NT2/D1 (cell line): ENCODE results near the gene MBD3L5.
"Not testable (repeated sequence)": the region's sequence is repeated elsewhere in the genome, so short reads cannot be mapped to it uniquely, and the experiment has no call there.

ENCODE experiments used
- DNase-seq: peaks from one replicate; pipeline ENCODE4 v3.0.0-alpha.2; 2011; ENCODE audit warnings: low read depth, low spot score
- H3K27me3 ChIP-seq: 2 replicates; pipeline ENCODE4 v1.6.0; 2011; ENCODE audit warnings: mild to moderate bottlenecking; ENCODE audit not compliant: insufficient read length, insufficient read depth
- H3K36me3 ChIP-seq: 2 replicates; pipeline ENCODE4 v1.6.1; 2011; ENCODE audit warnings: mild to moderate bottlenecking, low read length, mixed read lengths; ENCODE audit not compliant: insufficient read depth, insufficient read length
- H3K4me1 ChIP-seq: 2 replicates; pipeline ENCODE4 v1.5.1; 2011; ENCODE audit not compliant: insufficient read depth, insufficient read length
- H3K4me3 ChIP-seq: 2 replicates; pipeline ENCODE4 v1.5.1; 2011; ENCODE audit warnings: low read depth; ENCODE audit not compliant: insufficient read length
- H3K9ac ChIP-seq: 2 replicates; pipeline ENCODE4 v1.6.0; 2011; ENCODE audit warnings: low read depth; ENCODE audit not compliant: insufficient read length
- H3K9me3 ChIP-seq: 2 replicates; pipeline ENCODE4 v1.5.1; 2011; ENCODE audit warnings: mild to moderate bottlenecking, low read length; ENCODE audit not compliant: insufficient read depth
- SUZ12 ChIP-seq: IDR thresholded peaks from 2 replicates; pipeline ENCODE4 v1.6.1; 2011; ENCODE audit not compliant: insufficient read length, insufficient read depth; ENCODE audit errors: extremely low read depth
- YY1 ChIP-seq: IDR thresholded peaks from 2 replicates; pipeline ENCODE4 v1.6.1; 2011; ENCODE audit not compliant: insufficient read length, insufficient read depth
- ZNF274 ChIP-seq: IDR thresholded peaks from 2 replicates; pipeline ENCODE4 v1.6.1; 2011; ENCODE audit warnings: mild to moderate bottlenecking, low read depth, low read length

MBD3L5 gene

DNA sequence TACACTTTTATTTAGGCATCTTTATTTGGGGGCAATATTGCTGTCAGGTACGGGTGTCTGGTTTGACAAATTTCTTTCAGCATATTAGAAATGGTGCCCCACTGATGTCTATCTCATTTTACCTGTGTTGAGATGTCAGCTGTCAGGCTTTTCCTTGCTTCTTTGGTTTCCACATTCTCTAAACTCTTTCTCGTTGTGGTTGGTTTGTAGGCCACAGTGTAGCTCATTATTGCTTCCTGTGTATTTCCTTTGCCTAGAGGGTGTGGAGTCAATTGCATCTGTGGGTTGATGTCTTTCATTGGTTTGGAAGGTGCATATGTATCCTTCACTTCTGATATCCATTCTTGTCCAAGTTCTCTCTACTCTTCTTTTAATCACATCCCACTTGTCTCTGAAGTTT, 29.6 kb downstream of the MBD3L5 start:
- H3K4me3 ChIP-seq, H3K36me3 ChIP-seq, H3K9ac ChIP-seq, H3K4me1 ChIP-seq, H3K9me3 ChIP-seq, H3K27me3 ChIP-seq, DNase-seq: not testable (repeated sequence)

DNA sequence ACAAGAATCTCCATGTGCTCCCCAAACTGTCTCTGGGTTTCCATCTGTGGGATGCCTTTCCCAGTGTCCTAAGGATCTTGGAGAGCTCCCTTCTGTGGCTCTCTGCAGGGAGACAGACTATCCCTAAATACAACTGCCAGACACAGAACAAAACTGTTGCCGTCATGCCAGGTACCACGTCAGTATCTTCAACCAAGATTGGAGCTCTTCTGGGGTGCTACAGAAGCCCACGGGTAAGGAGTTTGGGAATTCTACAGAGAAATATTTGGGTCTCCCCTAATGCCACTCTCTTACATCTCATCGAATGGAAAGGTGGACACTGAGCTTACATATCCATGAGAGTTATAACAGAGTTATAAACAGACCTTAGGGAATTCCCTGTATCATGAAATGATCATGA, 33.0 kb downstream of the MBD3L5 start:
- DNase-seq = no peak
- Histone ChIP-seq H3K4me1 (no peaks in the 10 kb centered on the region), H3K36me3 (no peaks in the 10 kb centered on the region), H3K9ac (no peak overlapping the region), H3K4me3 (no peak overlapping the region), H3K27me3 (no peaks in the 10 kb centered on the region), H3K9me3 (peaks cover 13% of the 10 kb centered on the region; the same call in 1 of the 2 replicates)
- no peak for TF ChIP-seq SUZ12
- no peak for TF ChIP-seq YY1
- TF ChIP-seq ZNF274 = no peak

DNA sequence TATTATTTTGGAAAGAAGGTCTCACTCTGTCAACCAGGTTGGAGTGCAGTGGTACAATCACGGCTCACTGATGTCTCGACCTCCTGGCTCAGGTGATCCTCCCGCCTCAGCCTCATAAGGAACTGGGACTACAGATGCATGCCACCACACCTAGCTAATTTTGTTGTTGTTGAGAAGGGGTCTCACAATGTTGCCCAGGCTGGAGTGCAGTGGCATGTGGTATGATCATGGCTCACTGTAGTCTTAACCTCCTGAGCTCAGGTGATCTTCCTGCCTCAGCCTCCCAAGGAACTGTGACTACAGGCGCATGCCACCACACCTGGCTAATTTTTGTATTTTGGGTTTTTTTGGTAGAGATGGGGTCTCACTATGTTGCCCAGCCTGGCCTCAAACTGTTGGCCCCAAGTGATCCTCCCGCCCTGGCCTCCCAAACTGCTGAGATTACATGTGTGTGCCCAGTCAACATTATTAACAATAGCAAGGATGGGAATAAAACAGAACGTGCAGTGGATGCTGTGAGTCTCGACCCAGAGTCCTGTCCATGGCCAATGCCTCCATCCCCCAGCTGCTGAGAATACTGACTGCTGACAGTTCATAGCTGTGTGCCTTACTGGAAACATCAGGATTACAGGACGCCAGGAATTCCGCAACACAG, 33.5 kb downstream of the MBD3L5 start:
- no peak overlapping the region for H3K9ac ChIP-seq

DNA sequence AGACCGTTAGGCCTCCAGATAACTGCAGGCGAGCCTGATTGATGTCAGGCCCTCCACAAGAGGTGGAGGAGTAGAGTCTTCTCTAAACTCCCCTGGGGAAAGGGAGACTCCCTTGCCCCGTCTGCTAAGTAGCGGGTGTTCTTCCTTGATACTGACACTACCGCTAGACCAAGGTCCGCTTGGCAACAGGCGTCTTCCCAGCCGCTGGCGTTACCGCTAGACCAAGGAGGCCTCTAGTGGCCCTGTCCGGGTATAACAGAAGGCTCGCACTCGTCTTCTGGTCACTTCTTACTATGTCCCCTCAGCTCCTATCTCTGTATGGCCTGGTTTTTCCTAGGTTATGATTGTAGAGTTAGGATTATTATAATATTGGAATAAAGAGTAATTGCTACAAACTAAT, 36.7 kb downstream of the MBD3L5 start:
- H3K9me3 ChIP-seq = peaks cover 13% of the 10 kb centered on the region; the same call in 1 of the 2 replicates
- peaks cover 12% of the 10 kb centered on the region for H3K36me3 ChIP-seq
- not testable (repeated sequence) for H3K27me3 ChIP-seq, H3K4me3 ChIP-seq, H3K4me1 ChIP-seq, H3K9ac ChIP-seq
- peak; percentile 49 for DNase-seq

More for the DNA sequence above, 33.5 kb downstream of the MBD3L5 start:
- H3K27me3 ChIP-seq = no peaks in the 10 kb centered on the region
- no peaks in the 10 kb centered on the region for H3K4me1 ChIP-seq
- H3K36me3 ChIP-seq = no peaks in the 10 kb centered on the region
- TF ChIP-seq ZNF274 = no peak
- no peak for TF ChIP-seq YY1
- no peak for TF ChIP-seq SUZ12
- no peak for DNase-seq
- H3K4me3 ChIP-seq = no peak overlapping the region
- peaks cover 13% of the 10 kb centered on the region; the same call in 1 of the 2 replicates for H3K9me3 ChIP-seq

DNA sequence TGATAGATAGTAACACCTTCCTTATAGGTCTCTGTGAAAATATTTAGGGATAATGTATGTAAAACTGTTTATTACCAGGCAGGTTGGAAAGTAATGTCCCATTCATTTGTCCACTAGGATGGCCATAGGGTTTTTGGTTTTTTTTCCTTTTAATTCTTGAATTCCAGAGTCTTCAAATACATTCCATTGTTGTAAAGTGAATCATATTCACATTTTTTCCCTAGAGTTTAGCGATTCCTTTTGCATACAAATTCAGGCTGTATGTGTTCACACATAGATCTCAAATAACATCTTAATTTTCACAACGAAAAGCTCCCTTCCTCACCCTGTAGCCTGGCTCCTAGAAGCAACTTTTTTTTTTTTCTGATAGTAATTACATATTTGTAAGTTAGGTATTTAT, 37.3 kb downstream of the MBD3L5 start:
- H3K36me3 ChIP-seq = peaks cover 18% of the 10 kb centered on the region
- H3K9ac ChIP-seq = no peak overlapping the region
- no peaks in the 10 kb centered on the region for H3K4me1 ChIP-seq
- TF ChIP-seq ZNF274 = no peak
- no peak for TF ChIP-seq YY1
- no peak for TF ChIP-seq SUZ12
- H3K9me3 ChIP-seq = peaks cover 13% of the 10 kb centered on the region; the same call in 1 of the 2 replicates
- DNase-seq = no peak
- H3K27me3 ChIP-seq = no peaks in the 10 kb centered on the region
- H3K4me3 ChIP-seq = no peak overlapping the region

DNA sequence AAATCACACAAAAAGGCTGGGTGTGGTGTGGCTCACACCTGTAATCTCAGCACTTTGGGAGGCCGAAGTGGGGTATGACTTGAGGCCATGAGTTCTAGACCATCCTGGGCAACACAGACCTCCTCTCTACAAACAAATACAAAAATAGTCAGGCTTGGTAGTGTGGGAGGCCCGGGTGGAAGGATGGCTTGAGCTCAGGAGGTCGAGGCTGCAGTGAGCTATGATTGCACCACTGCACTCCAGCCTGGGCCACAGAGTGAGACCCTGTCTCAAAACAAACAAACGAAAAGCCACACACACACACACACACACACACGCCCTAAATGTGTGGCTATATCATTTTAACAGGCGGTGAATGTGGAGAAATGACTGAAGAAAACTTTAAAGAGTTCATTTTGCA, 38.2 kb downstream of the MBD3L5 start:
- H3K36me3 ChIP-seq = peaks cover 26% of the 10 kb centered on the region
- H3K9me3 ChIP-seq = peaks cover 13% of the 10 kb centered on the region; the same call in 1 of the 2 replicates
- DNase-seq = no peak
- H3K27me3 ChIP-seq = no peaks in the 10 kb centered on the region
- TF ChIP-seq SUZ12 (no peak), YY1 (no peak), ZNF274 (no peak)
- no peaks in the 10 kb centered on the region for H3K4me1 ChIP-seq
- no peak overlapping the region for H3K4me3 ChIP-seq
- no peak overlapping the region for H3K9ac ChIP-seq

DNA sequence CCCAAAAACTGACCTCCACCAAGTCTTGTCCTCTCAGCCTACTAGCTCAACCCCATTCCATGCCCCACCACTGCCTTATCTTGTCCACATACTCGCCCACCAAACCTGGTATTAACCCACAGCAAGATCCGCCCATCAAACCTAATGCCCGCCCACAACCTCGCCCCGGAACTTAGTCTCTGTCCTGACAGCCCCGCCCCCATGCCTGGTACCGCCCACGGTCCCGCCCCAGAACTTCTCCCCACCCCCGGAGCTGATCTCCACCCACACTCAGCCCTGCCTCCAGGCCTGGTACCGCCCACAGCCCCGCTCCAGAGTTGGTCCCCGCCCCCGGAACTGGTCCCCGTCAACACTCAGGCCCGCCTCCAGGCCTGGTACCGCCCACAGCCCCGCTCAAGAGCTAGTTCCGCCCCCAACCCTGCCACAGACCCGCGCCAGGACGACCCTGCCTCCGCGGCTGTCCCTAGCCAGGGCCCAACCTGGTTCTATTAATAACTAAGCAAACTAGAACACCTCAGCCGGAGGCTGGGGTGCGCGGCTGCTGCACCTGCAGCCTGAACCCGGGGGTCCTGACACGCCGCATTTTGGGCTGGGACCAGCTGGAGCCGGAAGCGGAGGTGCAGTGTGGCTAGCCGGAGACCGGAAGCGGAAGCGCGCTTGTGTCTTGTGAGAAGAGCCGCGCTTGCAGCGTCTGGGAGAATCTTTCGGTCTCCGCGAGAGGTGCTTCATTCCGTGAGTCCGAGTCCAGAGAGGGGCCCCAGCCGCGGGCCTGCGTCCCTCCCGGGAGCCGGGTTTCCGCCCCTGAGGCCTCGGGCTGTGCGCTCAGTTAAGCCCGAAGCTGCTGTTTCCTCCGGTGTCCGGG, 38.9 kb downstream of the MBD3L5 start, which contains the start of gene ZNF557:
Gene ZNF557 (plus strand): TSS at position 662 of the 862 bp plus-strand sequence. CDS start 5,372 bp downstream, outside the sequence.
- no peaks in the 10 kb centered on the region for H3K27me3 ChIP-seq
- H3K4me3 ChIP-seq = peak within 1 kb of the TSS; percentile 97
- DNase-seq = peak; percentile 97
- H3K9ac ChIP-seq = peak within 1 kb of the TSS; percentile 92
- H3K36me3 ChIP-seq = peaks cover 28% of the 10 kb centered on the region
- peaks cover 13% of the 10 kb centered on the region; the same call in 1 of the 2 replicates for H3K9me3 ChIP-seq
- no peaks in the 10 kb centered on the region for H3K4me1 ChIP-seq
- TF ChIP-seq ZNF274 = no peak
- TF ChIP-seq SUZ12 = no peak
- no peak for TF ChIP-seq YY1
